HG02678 (cell line): ENCODE measurements around the gene F13A1.

ENCODE experiments used
- ATAC-seq: cut with Tn5 transposase; IDR thresholded peaks from one replicate; pipeline ENCODE4 v1.9.1; 2021; ENCODE audit warnings: mild to moderate bottlenecking, moderate library complexity; ENCODE audit not compliant: unreplicated experiment

F13A1 gene

DNA sequence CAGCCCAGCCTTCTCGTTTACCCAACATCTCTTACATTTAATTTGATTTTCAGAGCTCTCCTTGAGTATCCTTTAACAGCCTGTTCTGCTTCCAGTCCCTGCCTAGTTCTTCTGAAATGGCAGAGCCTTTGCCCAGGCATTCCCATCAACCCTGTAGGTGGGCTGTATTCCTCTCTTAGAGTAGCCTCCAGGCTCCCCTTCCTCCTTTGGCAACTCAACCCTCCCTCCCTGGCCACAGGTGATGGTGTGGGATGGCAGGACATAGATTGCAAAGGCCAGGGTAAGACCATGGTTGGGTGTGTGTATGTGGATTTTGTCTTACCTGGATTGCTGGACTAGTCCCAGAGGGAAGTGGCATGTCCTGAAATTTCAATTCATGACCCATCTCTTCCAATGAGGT lies 125.4 kb downstream of the F13A1 start:
- no peak for ATAC-seq

DNA sequence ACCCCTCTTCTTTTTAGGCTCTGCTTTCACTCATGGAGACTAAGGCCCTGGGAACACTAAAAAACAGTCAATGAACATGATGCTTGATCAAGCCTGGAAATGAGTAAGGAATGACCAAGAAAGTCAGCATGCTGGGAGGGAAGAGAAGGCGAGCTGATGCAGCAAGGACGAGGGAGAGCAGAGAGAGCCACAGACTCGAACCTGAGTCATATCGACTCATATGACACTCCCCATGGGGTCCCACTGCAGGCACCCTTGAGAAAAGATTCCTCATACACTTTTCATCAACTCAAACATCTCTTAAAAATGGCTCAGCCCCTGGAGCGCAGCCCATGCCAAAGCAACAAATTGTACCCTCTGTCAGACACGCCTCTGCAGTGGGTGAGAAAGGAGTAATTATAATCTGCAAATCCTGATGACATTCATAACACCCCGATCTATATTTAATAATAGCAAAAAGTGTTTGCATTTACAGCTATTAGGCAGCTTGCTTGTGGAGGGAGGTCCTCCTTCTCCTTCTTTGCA lies 127.2 kb downstream of the F13A1 start:
- ATAC-seq: no peak

- no peak for ATAC-seq
Measured at GRCh38 chr6:6191909-6192308, 128.6 kb downstream of the F13A1 start.

- ATAC-seq: no peak
Measured at GRCh38 chr6:6191476-6191875, 129.0 kb downstream of the F13A1 start.

DNA sequence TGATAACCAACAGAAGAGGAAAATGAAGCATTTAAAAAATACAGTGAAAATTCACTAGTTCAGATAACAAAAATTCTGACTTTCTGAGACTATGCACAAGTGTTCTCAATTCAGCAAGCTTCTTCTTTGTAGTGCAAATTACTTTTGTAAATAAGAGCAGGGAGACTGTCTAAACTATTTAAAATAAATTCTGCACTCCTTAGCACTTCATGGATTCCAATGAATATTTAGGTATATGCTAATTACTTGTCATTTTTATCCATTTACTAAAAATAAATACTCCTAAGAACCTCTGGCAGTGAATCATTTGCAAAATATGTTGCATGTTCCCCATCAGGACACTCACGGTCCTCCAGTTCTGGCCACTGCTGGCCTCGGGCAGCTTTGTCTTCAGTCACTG lies 139.8 kb downstream of the F13A1 start:
- ATAC-seq: no peak

DNA sequence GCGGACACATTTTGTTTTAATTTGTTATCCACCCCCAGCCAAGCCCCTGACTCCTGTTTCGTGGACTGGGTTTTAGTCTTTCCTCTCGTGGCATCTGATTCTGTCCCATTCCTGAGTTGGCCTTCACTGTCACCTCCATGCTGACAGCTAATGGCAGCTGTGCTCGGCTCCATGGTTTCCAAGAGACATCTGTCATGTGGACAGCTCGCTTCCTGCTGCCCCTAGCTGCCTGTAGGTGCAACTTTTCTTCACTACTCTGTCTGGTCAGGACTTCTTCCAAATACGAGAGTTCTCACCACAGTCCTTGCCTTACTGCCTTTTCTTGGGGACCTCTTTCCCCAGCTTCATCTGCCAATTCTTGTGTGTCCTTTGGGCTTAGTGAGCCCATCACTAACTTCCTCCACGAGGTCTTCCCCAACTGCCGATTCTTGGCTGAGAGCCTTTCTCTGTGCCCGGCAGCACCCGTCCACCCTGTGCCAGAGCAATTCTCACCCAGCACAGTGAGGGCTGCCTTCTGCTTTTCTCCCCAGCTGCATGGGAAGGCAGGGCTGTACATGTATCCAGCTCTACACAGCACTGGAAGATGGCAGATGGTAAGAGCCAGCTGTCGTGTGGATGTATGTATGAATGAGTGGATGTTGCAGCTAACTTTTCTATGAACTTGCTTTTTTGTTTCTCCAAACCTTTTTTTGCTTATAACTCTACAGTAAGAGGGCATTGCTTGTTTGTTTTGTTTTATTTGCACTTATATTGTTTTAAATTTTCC lies 140.4 kb downstream of the F13A1 start:
- ATAC-seq: no peak

DNA sequence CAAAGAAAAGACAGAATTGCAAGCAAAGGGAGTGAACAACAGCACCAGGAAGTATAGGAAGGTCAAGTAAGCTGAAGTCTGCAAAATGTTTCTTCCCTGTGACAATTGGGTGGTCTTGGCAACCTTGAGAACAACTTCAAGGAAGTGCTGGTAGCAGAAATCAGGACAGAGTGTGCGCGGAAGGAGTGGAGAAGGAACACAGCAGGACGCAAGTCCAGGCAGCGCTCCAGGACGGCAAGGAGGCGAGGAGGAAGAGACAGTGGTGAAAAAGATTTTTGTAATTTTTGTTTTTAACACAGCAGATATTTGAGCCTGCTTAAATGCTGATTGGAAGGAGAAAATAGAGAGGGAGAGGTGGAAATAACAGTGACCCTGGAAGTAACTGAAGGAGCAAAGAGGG lies 141.7 kb downstream of the F13A1 start:
- no peak for ATAC-seq

DNA sequence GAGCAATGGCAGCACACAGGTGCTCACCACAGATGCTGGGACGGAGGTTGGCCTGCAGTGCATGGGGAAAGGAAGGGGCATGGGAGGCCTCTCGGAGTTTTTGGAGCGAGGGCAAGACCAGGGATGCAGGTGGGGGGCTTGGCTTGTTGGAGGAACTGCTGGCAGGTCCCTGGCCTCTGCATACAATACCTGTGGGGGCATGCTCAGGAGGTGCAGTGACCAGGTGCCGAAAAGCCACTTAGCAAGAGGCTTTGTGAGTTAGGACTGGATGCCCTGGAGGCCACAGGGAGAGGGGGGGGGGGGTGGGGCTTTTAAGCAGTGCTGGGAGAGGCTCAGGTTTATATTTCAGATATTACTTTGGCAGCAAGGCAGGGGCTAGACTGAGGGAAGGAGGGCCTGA lies 142.7 kb downstream of the F13A1 start:
- no peak for ATAC-seq

DNA sequence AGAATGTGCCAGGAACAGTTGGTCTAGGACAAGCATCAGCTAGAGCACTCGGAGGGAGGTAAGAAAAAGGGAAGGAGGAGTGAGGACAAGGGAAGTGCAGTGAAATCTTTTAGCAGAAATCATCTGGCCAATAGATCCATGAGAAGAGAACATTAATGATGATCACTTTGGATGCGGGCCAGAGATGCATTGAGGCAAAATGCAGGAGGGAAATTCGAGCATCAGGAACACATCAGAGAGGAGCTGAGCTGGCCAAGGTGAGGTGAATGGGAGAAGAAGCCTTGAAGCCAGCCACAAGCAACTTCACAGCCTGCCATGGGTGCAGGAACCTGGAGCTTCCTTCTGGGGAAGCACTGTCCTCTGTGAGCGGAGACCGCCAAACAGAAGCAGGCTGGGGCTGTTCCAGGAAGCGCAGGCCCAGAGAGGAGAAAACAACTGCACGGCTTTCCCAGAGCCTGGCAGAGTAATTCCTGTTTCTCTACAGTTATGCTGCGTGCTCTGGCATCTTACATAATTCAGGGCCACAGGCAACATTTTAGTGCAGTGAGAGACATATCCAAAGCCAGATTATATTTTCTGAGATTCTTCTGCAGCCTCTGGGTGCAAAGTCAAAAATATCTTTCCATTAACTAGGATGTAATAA lies 143.8 kb downstream of the F13A1 start:
- ATAC-seq: no peak

- no peak for ATAC-seq
Measured at GRCh38 chr6:6176127-6176526, 144.3 kb downstream of the F13A1 start.

DNA sequence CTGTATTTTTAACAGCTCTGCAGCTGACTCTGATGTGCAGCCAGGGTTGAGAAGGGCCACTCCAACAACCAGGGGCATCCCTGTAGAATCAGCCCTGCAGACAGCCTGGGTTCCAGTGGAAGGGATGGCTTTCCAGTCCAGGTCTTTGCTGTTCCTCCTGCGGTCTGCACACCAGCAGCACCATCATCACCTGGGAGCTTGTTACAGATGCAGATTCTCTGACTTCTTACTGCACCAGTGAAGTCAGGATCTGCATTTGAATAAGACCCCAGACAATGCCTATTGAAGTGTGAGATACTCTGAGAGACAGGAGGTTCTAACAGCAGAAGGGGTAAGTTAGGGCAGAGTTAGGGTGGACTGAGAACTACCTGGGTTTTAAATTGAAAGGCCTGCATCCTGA lies 151.3 kb downstream of the F13A1 start:
- no peak for ATAC-seq

GRCh38 chr6:6166064-6166463 lies 154.4 kb downstream of the F13A1 start:
- ATAC-seq: no peak

GRCh38 chr6:6164367-6164766 lies 156.1 kb downstream of the F13A1 start:
- ATAC-seq: no peak

DNA sequence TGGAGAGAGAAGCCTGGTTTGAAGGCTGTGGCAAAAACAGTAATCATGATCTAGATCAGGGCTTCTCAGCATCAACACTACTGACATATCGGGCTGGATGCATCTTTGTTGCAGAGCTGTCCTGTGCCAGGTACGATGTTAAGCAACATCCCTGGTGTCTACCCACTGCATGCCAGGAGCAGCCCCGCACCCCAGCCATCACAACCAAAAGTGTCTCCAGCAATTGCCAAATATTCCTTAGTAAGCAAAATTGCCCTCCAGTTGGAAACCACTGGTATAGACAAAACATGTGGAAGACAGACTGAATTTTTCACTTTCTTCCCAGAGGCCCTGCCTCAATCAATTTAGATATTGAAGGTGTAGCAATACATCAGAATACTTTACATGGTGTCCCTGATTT lies 166.1 kb downstream of the F13A1 start:
- ATAC-seq: no peak

- no peak for ATAC-seq
Measured at GRCh38 chr6:6152060-6152459, 168.4 kb downstream of the F13A1 start.

GRCh38 chr6:6148192-6148815 lies 172.2 kb downstream of the F13A1 start:
- ATAC-seq: no peak

GRCh38 chr6:6131492-6132109 lies 188.9 kb downstream of the F13A1 start:
- no peak for ATAC-seq

DNA sequence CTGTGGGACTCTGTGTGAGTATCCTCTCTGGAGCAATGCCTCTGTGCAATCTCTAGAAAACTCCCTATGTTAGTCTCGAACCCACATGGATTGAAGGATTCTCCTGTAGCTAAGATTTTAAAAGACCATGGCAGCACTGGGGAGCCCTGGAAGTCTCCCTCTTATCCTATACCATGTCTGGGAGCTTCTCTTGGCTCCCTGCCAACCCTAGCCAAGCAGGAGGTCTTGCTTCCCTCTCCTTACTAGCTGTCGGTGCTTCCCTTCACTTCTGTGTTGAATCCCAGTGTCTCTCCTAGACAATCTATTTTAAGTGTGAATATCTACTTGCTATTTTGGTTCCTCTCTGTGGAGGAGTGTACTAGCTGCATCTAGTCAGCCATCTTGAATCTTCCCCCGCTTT lies 195.0 kb downstream of the F13A1 start:
- no peak for ATAC-seq

GRCh38 chr6:6123803-6124202 lies 196.7 kb downstream of the F13A1 start:
- ATAC-seq: no peak

DNA sequence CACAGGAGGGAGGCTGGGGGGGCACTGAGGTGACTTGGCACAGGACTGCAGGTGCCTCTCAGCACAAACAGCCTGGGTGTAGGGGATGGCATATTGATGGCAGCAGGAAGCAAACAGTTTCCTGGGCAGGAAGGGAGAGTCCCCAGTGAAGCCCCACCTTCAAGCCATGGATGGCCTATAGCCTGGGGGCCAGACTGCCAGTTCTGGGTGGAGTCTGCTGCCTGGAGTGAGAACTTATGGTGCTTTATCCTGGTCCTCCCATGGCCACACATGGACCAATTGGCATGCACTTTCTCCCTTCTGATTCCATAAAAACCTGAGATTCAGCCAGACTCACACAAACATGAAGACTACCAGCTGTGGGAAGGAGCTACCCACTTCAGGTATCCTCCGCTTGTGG lies 198.5 kb downstream of the F13A1 start:
- ATAC-seq: no peak

GRCh38 chr6:6105472-6106036 lies 214.9 kb downstream of the F13A1 start:
- ATAC-seq: no peak
